Spleen (tissue), 11 donors: ENCODE results near the gene TAGLN2. TPM values are rescaled to one million over a fixed set of nuclear protein-coding genes. Genes with fewer than 3 reads are reported as not detected.
A peak's percentile ranks its signal among the peaks of the same experiment; 100 is the strongest.

Source experiments
- DNase-seq: peaks from one replicate; pipeline ENCODE4 v3.0.0-alpha.2; 2020
- H3K27ac ChIP-seq, 8 donors: fragments of 200-600 bp; sonication (generic) in 7 of 8; 1 replicate in 4 of 8; 2 replicates in 4 of 8; pipeline versions ENCODE4 v1.5.0 to v1.8.0; 2016 to 2021; ENCODE audit warnings: inconsistent platforms in 4 of 8, mild to moderate bottlenecking in 4 of 8, moderate library complexity in 1 of 8
- H3K27me3 ChIP-seq, 7 donors: fragments of 200-600 bp; sonication (generic) in 6 of 7; replicated peaks in 1 of 7; 1 replicate in 4 of 7; 2 replicates in 3 of 7; pipeline versions ENCODE4 v1.5.0 to v1.8.0; 2016 to 2021; ENCODE audit warnings: inconsistent platforms in 3 of 7, mild to moderate bottlenecking in 1 of 7
- H3K36me3 ChIP-seq, 6 donors: fragments of 200-600 bp; sonication (generic) in 5 of 6; 1 replicate in 4 of 6; 2 replicates in 2 of 6; pipeline versions ENCODE4 v1.5.0 to v1.8.0; 2016 to 2021; ENCODE audit warnings: inconsistent platforms in 2 of 6
- H3K4me1 ChIP-seq, 6 donors: fragments of 200-600 bp; sonication (generic) in 5 of 6; 1 replicate in 3 of 6; 2 replicates in 3 of 6; pipeline versions ENCODE4 v1.5.0 to v1.8.0; 2016 to 2021; ENCODE audit warnings: inconsistent platforms in 3 of 6
- H3K4me3 ChIP-seq, 8 donors: fragments of 200-600 bp; sonication (generic) in 7 of 8; 1 replicate in 4 of 8; 2 replicates in 4 of 8; pipeline versions ENCODE4 v1.5.0 to v1.8.0; 2016 to 2021; ENCODE audit warnings: inconsistent platforms in 4 of 8, mild to moderate bottlenecking in 4 of 8, moderate library complexity in 2 of 8
- H3K9me3 ChIP-seq, 8 donors: fragments of 200-600 bp; sonication (generic) in 7 of 8; 1 replicate in 4 of 8; 2 replicates in 4 of 8; pipeline versions ENCODE4 v1.5.0 to v1.8.0; 2016 to 2021; ENCODE audit warnings: inconsistent platforms in 4 of 8
- CTCF ChIP-seq, 11 experiments: fragments of 200-600 bp in 7 of 11; fragments of 450-650 bp in 4 of 11; sonication (generic) in 4 of 11; IDR thresholded peaks in 8 of 11; conservative IDR thresholded peaks in 3 of 11; 1 replicate in 7 of 11; 2 replicates in 4 of 11; pipeline versions ENCODE4 v1.4.0 to v1.8.0; 2016 to 2021; ENCODE audit warnings: antibody characterized with exemption in 11 of 11, inconsistent platforms in 4 of 11, mild to moderate bottlenecking in 1 of 11
- POLR2A ChIP-seq, 3 donors: fragments of 450-650 bp; IDR thresholded peaks; one replicate each; pipeline ENCODE4 v1.5.1; 2017; ENCODE audit warnings: antibody characterized with exemption in 3 of 3, mild to moderate bottlenecking in 1 of 3
- POLR2AphosphoS5 ChIP-seq, 3 donors: sonication (generic); formaldehyde crosslinking; IDR thresholded peaks; one replicate each; pipeline ENCODE4 v1.5.1; 2017; ENCODE audit warnings: antibody characterized with exemption in 3 of 3
- WGBS, 5 donors: extraction: QIAGEN DNeasy Blood & Tissue Kit in 3 of 5; methylation state at CpG; one replicate each; pipeline versions ENCODE4 v1.1.5 to v1.1.7; 2013 to 2018; 5-methylcytosine and 5-hydroxymethylcytosine counted together
- intact Hi-C: fragments of 100-400 bp; cut with DNase I; formaldehyde crosslinking; loops from one replicate; pipeline ENCODE4 v1.15.0; 2023; ENCODE audit warnings: low total_unique reads
- polyA plus RNA-seq, 3 donors: library from polyadenylated mRNA; stranded (reverse); fragments of 200-250 nt; gene quantifications; one replicate each; pipeline ENCODE4 v1.2.1, GENCODE V29; 2013
- total RNA-seq, 7 donors: library from RNA; depleted of rRNA in 3 of 7; stranded (reverse); fragments of >200 nt in 3 of 7; fragmentation: NEBNext Ultra II Directional in 4 of 7; extraction: Animal tissue kit (Norgen Biotek cat#: 25700) in 4 of 7; gene quantifications; one replicate each; pipeline versions ENCODE4 v1.1.0 to v1.2.1, GENCODE V29; 2016 to 2021
- donor health status: healthy with polysubstance abuse.
- donor health status: DM: no; HTN: no; CAD: no; lungs with moderate emphysema.
- donor health status: DM: no; HTN: no; CAD: no.
- donor health status: Bipolar disorder and iron deficiency.
- donor health status: healthy.
- donor health status: DM: no; HTN: no; CAD: no.
- donor health status: DM: yes; HTN: yes; CAD: no.

Gene TAGLN2
- total and polyA plus RNA-seq, 10 donors: 341 to 525 (median 411) TPM

- Histone ChIP-seq H3K27ac (peak overlapping the region in 5 of 8 donors; percentile 15 to 97 (median 61)), H3K36me3 (peaks cover 7 to 68% (median 41%) of the 10 kb centered on the region in 6 donors), H3K9me3 (no peaks in the 10 kb centered on the region), H3K4me3 (no peak overlapping the region), H3K27me3 (no peaks in the 10 kb centered on the region), H3K4me1 (peaks cover 28 to 95% (median 58%) of the 10 kb centered on the region in 6 donors)
- intact Hi-C loops: no loop called here
- 67 to 74% (median 71%) methylated on average over 5 of the region's 5 CpGs for WGBS, 5 donors
- peak; percentile 63 for DNase-seq
- TF ChIP-seq POLR2AphosphoS5 (IDR thresholded peaks at IDR 0.05): peak in 2 of 3 donors; percentile 33 to 34
- no peak for TF ChIP-seq POLR2A (IDR thresholded peaks at IDR 0.05)
- TF ChIP-seq CTCF (IDR thresholded peaks at IDR 0.05 in 8 of 11, conservative IDR thresholded peaks at IDR 0.05 in 3 of 11): no peak
Measured at GRCh38 chr1:159917533-159918351, 7.6 kb downstream of the TAGLN2 start.

GRCh38 chr1:159916242-159917051 is 8.9 kb downstream of the TAGLN2 start:
- intact Hi-C loops: no loop called here
- Histone ChIP-seq H3K9me3 (no peaks in the 10 kb centered on the region), H3K4me1 (peaks cover 25 to 95% (median 56%) of the 10 kb centered on the region in 6 donors), H3K27me3 (no peaks in the 10 kb centered on the region), H3K36me3 (peaks cover 7 to 68% (median 41%) of the 10 kb centered on the region in 6 donors), H3K4me3 (no peak overlapping the region), H3K27ac (peak overlapping the region in 7 of 8 donors; percentile 27 to 94 (median 51))
- 66 to 79% (median 72%) methylated on average over 9 of the region's 9 CpGs for WGBS, 5 donors
- DNase-seq: peak; percentile 64
- TF ChIP-seq POLR2AphosphoS5 (IDR thresholded peaks at IDR 0.05) (peak in 2 of 3 donors; percentile 59 to 69), CTCF (IDR thresholded peaks at IDR 0.05 in 8 of 11, conservative IDR thresholded peaks at IDR 0.05 in 3 of 11) (no peak)

- H3K27me3 ChIP-seq: no peaks in the 10 kb centered on the region
- peak overlapping the region in 7 of 8 donors; percentile 27 to 94 (median 51) for H3K27ac ChIP-seq
- no peaks in the 10 kb centered on the region for H3K9me3 ChIP-seq
- DNase-seq: peak; percentile 53
- intact Hi-C loops: no loop called here
- 72 to 77% (median 77%) methylated on average over 5 of the region's 5 CpGs for WGBS, 5 donors
- TF ChIP-seq POLR2A (IDR thresholded peaks at IDR 0.05) (no peak), POLR2AphosphoS5 (IDR thresholded peaks at IDR 0.05) (peak in 2 of 3 donors; percentile 22 to 66)
- no peak overlapping the region for H3K4me3 ChIP-seq
- H3K4me1 ChIP-seq: peaks cover 26 to 95% (median 56%) of the 10 kb centered on the region in 6 donors
- peaks cover 7 to 62% (median 40%) of the 10 kb centered on the region in 6 donors for H3K36me3 ChIP-seq
Measured at GRCh38 chr1:159915571-159916241, 9.6 kb downstream of the TAGLN2 start.

GRCh38 chr1:159914252-159915018 is 10.9 kb downstream of the TAGLN2 start:
- no peak for DNase-seq
- TF ChIP-seq POLR2AphosphoS5 (IDR thresholded peaks at IDR 0.05): no peak
- TF ChIP-seq POLR2A (IDR thresholded peaks at IDR 0.05): no peak
- TF ChIP-seq CTCF (IDR thresholded peaks at IDR 0.05 in 8 of 11, conservative IDR thresholded peaks at IDR 0.05 in 3 of 11): no peak
- 85 to 90% (median 88%) methylated on average over 10 of the region's 10 CpGs for WGBS, 5 donors
- Histone ChIP-seq H3K36me3 (peaks cover 2 to 49% (median 28%) of the 10 kb centered on the region in 6 donors), H3K9me3 (no peaks in the 10 kb centered on the region), H3K4me3 (no peak overlapping the region), H3K27ac (peak overlapping the region in 1 of 8 donors; percentile 88), H3K4me1 (peaks cover 27 to 95% (median 56%) of the 10 kb centered on the region in 6 donors), H3K27me3 (no peaks in the 10 kb centered on the region)
- intact Hi-C loops: no loop called here
